ENCODE data around the gene CDKL4.
"Not testable (repeated sequence)": the region's sequence is repeated elsewhere in the genome, so short reads cannot be mapped to it uniquely, and the experiment has no call there.

The CDKL4 gene

DNA sequence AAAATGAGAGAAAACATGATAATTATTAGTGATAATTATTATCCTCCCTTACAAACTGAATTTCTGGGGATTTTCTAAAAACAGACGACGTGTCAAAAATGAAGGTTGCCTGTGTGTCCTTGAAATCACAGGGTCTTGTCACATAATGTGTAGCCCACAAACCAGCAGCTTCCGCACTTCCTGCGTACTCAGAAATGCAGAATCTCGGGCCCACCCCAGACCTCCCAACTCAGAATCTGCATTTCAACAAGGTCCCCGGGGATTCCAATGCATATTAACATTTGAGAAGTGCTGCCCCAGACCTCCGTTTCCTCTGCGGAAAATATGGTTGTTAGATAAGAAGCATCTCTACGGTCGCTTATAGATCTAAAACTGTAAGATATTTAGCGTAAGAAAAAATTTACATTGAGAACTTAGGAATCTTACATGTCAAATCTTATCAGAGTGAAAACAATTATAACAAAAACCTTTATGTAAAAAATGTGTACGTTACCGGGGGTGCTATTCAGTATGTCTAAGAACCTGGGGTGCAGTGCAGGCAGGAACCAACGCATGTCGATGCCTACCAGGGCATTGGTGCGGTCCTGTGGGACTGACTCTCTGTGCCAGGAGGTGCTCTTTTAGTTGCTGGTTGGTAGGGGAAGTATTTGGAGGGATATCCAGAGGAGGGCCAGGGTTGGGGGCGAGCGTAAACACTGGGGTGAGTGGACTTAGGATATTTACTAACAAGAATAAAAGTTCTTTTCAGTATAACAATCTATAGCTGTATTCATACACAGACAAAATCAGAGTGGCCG is 15.2 kb downstream of the CDKL4 start:
- no peak for DNase-seq (ENCODE audit: low read depth)

DNA sequence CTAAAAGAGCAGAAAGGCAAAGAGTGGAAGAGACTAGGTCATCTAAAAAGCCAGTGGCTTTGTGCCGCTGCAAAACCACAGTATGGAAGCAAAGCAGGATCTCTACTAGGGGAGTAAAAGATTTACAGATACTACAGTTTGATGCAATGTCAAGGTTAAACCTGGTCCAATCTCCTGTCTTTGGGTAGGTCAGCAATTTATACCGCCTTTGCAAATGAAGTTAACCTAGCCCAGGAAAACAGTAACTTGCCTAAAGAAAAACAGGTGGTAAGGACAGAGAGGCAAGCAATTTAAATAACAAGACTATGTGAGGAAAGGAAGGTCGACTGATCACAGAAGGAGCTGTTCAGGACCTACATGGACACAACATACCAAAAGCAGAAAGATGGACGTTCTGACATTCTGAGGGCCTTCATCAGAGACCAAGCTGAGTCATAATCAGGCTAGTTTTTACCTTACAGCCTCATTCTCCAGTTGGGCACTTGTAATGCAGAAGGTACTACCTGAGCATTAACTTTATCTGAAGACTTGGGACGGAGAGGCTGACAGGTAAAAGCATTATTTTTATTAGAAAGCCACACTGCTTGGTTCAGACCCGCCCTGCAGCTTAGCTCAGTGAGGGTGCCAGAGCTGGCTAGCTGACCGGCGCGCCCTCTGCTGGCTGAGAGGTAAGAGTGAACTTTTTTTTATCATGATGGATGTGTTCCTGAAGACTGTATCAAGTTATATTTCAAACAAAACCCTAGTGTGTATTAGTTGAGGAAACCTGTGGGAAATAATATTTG is 15.9 kb downstream of the CDKL4 start:
- peak; percentile 78 for DNase-seq (ENCODE audit: low read depth)

GRCh38 chr2:39225567-39225966 is 18.2 kb downstream of the CDKL4 start:
- no peak for DNase-seq (ENCODE audit: low read depth)

DNA sequence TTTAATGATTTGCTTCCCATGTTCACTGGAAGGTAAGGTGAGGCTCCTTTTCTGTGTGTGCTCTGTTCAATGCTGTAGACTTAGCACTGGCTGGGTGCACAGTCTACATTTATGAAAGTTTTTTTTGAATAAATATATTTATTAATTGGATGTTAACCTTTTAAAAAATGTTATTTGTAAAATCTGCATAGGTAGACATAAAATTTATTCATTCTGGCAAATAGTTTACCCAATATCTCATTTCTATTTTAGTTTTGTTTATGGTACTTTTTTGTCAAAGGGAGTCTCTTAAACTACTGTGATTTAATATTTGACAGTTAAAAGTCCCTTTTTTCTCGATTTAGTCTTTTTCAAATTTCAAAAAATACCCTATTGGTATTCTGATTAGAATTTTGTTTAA is 19.9 kb downstream of the CDKL4 start:
- DNase-seq (ENCODE audit: low read depth), result no peak

- DNase-seq (ENCODE audit: low read depth), result no peak
These were observed 22.3 kb downstream of the CDKL4 start for GRCh38 chr2:39221459-39221858.

- DNase-seq (ENCODE audit: low read depth), result no peak
These were observed 23.6 kb downstream of the CDKL4 start for GRCh38 chr2:39220136-39220535.

GRCh38 chr2:39218391-39218790 is 25.4 kb downstream of the CDKL4 start:
- no peak for DNase-seq (ENCODE audit: low read depth)

DNA sequence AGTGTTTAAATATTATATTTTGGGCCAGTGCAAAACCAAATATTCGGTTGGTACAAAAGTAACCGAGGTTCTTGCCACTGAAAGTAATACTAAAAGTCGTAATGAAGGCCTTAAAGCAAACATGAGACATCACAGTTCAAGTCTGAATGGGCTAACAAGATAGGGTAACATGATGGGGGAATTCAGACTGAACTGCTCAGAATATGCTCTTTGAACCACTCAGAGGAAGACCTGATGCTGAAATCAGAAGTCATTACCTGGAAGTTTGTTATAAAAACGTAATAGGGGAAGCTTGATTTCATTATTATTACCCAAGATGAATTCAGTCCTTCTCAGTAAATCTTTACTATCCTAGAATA is 26.6 kb downstream of the CDKL4 start:
- no peak for DNase-seq (ENCODE audit: low read depth)

- no peak for DNase-seq (ENCODE audit: low read depth)
These were observed 27.2 kb downstream of the CDKL4 start for GRCh38 chr2:39216346-39217191.

DNA sequence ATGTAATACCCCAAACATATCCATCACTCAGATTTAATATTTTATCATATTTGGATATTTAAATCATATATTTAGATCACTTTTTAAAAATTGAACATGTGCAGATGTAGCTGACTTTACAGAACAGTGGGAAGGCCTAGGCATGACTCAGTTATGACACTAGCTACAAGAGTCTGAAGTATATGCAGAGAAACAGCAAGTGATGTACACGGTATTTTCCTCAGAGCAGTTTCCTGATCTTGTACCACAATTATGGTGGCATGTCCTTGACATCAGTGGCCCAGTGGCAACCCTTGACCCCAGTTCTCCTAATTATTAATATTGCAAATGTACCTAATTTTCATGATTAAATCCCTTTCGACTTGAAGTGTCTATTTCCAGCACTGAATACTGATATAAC is 28.2 kb downstream of the CDKL4 start:
- no peak for DNase-seq (ENCODE audit: low read depth)

DNA sequence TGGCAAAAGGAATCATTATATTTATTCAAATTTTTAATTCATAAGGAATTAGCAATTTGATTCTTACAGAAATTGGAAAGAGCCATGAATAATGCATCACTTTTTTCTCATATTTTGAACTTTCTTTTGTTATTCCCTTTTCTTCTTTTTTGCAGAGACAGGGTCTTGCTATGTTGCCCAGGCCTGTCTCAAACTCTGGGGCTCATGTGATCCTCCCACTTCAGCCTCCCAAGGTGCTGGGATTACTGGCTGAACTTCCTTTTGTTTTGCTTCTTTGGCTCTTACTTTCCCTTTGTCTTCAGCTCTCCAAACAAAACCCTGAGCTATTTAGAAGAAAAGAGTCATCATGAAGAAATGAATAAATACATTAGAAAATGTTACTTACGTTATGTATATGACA is 30.8 kb downstream of the CDKL4 start:
- DNase-seq (ENCODE audit: low read depth), result no peak

DNA sequence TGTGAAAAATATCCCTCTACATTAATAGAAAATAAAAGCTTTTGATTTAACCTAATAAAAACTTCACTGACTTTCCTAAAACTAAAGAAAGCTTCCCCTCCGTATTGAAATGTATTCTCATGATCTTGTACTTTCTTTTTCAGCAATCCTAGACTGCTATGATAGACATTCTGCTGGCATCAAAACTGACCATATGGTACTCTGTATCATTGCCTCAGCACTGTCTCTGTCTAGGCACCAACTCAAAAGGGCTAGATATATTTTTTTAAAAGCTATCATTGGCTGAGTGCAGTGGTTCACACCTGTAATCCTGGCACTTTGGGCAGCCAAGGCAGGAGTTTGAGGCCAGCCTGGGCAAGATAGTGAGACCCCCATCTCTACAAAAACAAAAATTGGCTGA is 32.9 kb downstream of the CDKL4 start:
- no peak for DNase-seq (ENCODE audit: low read depth)

DNA sequence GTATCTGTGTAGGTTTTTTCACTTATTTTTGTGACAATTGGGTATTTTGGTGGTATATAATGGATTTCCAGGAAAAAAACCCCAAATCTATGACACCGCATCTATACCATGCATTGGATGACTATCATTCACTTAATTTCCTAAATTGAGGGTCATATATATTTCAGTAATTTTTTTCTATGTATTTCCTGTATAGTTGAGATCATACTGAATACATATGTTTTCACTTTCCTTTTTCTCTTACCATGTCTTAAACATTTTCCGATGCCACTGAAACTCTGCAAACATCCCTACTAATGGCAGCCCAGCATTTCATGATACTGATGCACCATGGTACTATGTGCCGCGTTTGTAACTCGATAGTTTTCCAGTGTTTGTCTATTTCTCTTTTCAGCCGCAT is 40.4 kb downstream of the CDKL4 start:
- no peak for DNase-seq (ENCODE audit: low read depth)

DNA sequence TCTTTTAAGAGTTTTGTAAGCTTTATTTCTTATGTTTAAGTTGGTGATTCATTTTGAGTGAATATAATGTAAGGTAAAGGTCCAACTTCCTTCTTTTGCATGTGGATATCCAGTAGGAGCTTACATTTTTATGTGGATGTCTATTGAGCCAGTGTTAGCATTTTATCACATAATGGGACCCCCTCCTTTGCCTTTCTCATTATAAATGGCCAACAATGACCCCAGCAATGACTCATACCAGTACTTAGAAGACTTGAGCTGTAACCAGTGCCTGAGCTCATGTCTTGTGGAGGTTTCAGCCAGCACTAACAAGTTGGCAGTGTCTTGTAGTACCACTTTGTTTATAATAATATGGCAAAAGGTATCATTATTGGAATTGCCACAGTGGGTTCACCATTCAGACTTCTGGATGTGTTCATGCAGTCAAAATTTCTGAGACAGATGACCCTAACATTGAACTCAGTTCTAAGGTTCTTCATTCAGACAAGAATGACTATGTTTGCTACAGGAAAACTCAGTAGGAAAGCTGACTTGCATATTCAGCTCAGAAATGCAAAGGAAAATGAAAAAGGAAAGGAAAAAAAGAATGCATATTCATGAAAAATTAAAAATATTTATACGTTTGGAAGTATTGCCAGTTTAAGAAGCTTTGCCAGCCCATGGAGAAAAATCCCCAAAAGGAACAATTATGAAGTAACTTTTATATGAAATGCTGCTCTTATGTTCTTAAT is 41.0 kb downstream of the CDKL4 start:
- peak; percentile 24 for DNase-seq (ENCODE audit: low read depth)

DNA sequence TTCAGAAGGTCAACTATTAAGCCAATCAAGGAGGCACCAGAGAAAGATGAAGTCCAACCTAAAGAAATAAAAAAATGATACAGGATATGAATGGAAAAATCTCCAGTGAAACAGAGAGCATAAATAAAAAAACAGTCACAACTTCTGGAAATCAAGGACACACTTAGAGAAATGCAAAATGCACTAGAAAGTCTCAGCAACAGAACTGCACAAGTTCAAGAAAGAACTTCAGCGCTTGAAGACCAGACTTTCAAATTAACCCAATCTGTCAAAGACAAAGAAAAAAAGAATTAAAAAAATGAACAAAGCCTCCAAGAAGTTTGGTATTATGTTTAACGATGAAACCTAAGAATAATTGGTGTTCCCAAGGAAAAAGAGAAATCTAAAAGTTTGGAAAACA is 46.8 kb downstream of the CDKL4 start:
- not testable (repeated sequence) for DNase-seq (ENCODE audit: low read depth)

GRCh38 chr2:39194686-39195085 is 49.1 kb downstream of the CDKL4 start:
- no peak for DNase-seq (ENCODE audit: low read depth)

DNA sequence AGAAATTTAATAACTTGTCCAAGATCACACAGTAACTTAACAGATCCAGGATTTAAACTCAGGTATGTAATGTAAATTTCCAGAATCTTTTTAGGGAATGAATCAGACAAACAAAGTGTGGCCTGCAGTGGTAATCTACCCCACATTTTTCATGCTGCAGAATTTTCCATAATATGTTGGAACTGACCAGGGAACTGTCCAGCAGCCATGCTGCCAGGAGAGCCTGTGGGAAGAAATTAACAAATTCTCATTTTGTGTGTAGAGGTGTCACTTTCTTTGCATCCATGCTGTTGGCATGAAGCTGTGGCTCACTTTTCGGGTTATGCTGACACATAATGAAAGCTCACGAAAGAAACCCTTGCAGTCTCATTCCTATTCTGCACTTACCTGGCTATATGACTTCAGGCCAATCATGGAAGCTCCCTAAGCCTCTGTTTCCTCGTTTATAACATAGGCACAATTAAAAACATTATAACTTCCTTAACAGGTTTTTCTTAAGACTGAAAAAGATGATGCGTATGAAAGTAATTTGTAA is 54.7 kb downstream of the CDKL4 start:
- no peak for DNase-seq (ENCODE audit: low read depth)

DNA sequence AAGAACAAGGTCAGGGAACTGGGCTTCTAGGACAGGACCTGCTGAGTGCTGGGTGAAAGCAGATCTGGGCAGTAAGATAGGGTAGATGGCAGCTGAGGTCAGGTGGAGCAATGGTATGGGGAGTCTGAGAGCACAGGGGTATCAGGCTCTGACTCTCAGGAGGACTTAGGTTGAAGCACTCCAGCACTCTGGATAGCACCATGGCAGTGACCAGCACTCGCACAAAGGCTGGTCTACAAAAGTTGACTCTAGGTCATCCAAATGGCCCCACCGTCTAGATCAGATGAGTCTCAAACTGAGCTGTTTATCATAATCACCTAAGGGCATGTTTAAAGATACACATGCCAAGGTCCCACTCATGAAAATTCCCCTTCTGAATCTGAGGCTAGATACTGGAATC is 60.1 kb downstream of the CDKL4 start:
- no peak for DNase-seq (ENCODE audit: low read depth)

DNA sequence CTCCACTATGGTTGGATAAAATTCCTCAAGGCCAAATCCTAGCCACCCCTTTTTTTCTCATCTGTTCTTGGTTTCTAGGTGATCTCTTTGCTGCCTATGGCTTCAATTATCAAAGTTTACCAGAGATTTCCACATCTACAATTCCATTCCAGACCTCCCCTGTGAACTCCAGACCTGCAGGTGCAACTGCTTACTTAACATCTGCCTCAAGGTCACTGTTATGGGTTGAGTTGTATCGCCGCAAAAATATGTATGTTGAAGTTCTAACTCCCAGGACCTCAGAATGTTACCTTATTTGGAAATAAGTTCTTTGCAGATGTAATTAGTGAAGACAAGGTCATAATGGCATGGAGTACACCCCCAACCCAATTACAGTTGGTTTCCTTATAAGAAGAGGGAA is 62.5 kb downstream of the CDKL4 start:
- no peak for DNase-seq (ENCODE audit: low read depth)

DNA sequence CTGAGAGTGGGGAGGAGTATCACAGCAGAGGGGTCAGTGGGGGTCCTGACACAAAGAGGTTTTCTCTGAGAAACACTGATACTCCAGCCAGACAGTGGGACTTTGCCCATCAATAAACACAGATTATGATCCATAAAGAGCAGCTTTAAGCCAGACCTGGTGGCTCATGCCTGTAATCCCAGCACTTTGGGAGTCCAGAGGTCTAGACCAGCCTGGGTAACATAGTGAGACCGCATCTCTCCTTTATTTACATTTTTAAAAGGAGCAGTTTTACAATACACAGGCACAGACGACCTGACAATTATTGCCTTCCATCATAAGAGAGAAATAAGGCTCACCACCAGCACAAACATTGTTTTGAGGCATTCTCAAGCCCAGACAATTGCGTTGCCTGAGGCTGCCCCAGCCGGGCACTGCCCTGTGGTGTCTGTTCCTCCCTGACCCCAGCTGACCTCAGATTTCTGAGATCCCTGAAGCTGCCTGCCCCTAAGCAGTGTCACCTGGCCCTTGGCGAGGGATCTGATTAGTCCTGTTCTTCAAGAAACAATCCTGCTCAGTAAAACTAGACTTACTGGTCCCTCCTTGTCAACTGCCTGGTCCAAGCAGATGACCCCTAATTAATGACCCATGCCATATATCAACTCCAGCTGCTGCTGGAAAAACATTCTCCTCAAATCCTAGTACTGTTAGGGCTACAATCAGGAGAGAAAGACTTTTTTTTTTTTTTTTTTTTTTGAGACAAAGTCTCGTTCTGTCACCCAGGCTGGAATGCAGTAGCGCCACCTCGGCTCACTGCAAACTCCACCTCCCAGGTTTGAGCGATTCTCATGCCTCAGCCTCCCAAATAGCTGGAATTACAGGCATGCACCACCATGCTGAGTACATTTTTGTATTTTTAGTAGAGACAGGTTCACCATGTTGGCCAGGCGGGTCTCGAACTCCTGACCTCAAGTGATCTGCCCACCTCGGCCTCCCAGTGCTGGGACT is 63.5 kb downstream of the CDKL4 start:
- DNase-seq (ENCODE audit: low read depth), result no peak

- DNase-seq (ENCODE audit: low read depth), result no peak
These were observed 65.0 kb downstream of the CDKL4 start for GRCh38 chr2:39178756-39179155.

Data from iris pigment epithelial cell (primary cell).